ENCODE results near the gene SPO11.

GRCh38 chr20:57316795-57317201 lies 12.8 kb upstream of the SPO11 start:
- TF ChIP-seq CTCF (IDR thresholded peaks at IDR 0.05; ENCODE audit: insufficient read depth, low read length) (no peak), REST (IDR thresholded peaks at IDR 0.05; ENCODE audit: insufficient replicate concordance, low read depth) (no peak), GABPA (IDR thresholded peaks at IDR 0.05; ENCODE audit: low read depth) (no peak), POLR2AphosphoS5 (IDR thresholded peaks at IDR 0.05; ENCODE audit: low read depth) (no peak)

Data from HL-60 (cell line).